HEK293 (cell line): ENCODE data around the gene UGT1A9.

Experiments
- CTCF ChIA-PET: fragments of 350-600 bp; formaldehyde crosslinking; extraction: SDS; loops from one replicate; lab custom pipeline; 2021; ENCODE audit warnings: antibody characterized with exemption; lab: Yijun Ruan, JAX
- POLR2A ChIA-PET: fragments of 300-600 bp; formaldehyde crosslinking; extraction: SDS; loops from one replicate; lab custom pipeline; 2020; ENCODE audit warnings: antibody characterized with exemption, inconsistent platforms; lab: Yijun Ruan, JAX
- H3K27ac ChIP-seq: fragments of 200-500 bp; sonication (Bioruptor generic); 2 replicates; pipeline ENCODE4 v1.5.1; 2014; ENCODE audit warnings: low read depth, low read length, control low read depth, inconsistent platforms; ENCODE audit errors: extremely low read depth
- H3K36me3 ChIP-seq, 2 experiments: fragments of 200-500 bp in 1 of 2; sonication (Bioruptor generic) in 1 of 2; 1 replicate in 1 of 2; 2 replicates in 1 of 2; pipeline ENCODE4 v1.5.1; 2014 to 2017; ENCODE audit warnings: inconsistent platforms in 2 of 2, low read length in 2 of 2; ENCODE audit not compliant: control insufficient read depth in 2 of 2, insufficient read depth in 1 of 2
- H3K4me1 ChIP-seq: fragments of 200-500 bp; sonication (Bioruptor generic); 2 replicates; pipeline ENCODE4 v1.5.1; 2014; ENCODE audit warnings: mild to moderate bottlenecking, low read length, inconsistent platforms; ENCODE audit not compliant: control insufficient read depth, insufficient read depth
- H3K4me3 ChIP-seq: 2 replicates; pipeline ENCODE4 v1.5.1; 2011; ENCODE audit warnings: low read depth, mild to moderate bottlenecking, control low read depth, low read length, moderate library complexity
- H3K9me3 ChIP-seq: fragments of 200-500 bp; sonication (Bioruptor generic); 2 replicates; pipeline ENCODE4 v1.5.1; 2014; ENCODE audit warnings: low read depth, low read length, inconsistent platforms; ENCODE audit not compliant: control insufficient read depth, insufficient read depth
- BCL11B ChIP-seq: fragments of 450-650 bp; formaldehyde crosslinking; IDR thresholded peaks from 2 replicates; pipeline ENCODE4 v1.5.1; 2016; ENCODE audit warnings: low read depth, missing biosample characterization, missing genetic modification characterization
- GLI4 ChIP-seq: fragments of 450-650 bp; formaldehyde crosslinking; IDR thresholded peaks from 2 replicates; pipeline ENCODE4 v1.5.1; 2016; ENCODE audit warnings: missing biosample characterization, missing genetic modification characterization
- SALL2 ChIP-seq: fragments of 450-650 bp; formaldehyde crosslinking; IDR thresholded peaks from 2 replicates; pipeline ENCODE4 v1.5.0; 2017; ENCODE audit warnings: missing biosample characterization, mild to moderate bottlenecking, missing genetic modification characterization, borderline replicate concordance
- SCRT2 ChIP-seq: fragments of 450-650 bp; formaldehyde crosslinking; IDR thresholded peaks from 2 replicates; pipeline ENCODE4 v1.5.1; 2016; ENCODE audit warnings: missing biosample characterization, missing genetic modification characterization
- YY1 ChIP-seq: fragments of 450-650 bp; formaldehyde crosslinking; IDR thresholded peaks from 2 replicates; pipeline ENCODE4 v1.5.1; 2018; ENCODE audit warnings: missing biosample characterization, missing genetic modification characterization
- ZNF155 ChIP-seq: fragments of 450-650 bp; formaldehyde crosslinking; IDR thresholded peaks from 2 replicates; pipeline ENCODE4 v1.5.1; 2016; ENCODE audit warnings: missing biosample characterization, missing genetic modification characterization
- ZNF175 ChIP-seq: fragments of 450-650 bp; formaldehyde crosslinking; IDR thresholded peaks from 2 replicates; pipeline ENCODE4 v1.5.1; 2016; ENCODE audit warnings: missing biosample characterization, missing genetic modification characterization
- ZNF184 ChIP-seq: fragments of 450-650 bp; IDR thresholded peaks from 2 replicates; pipeline ENCODE4 v1.5.1; 2018; ENCODE audit warnings: missing biosample characterization, mild to moderate bottlenecking, missing genetic modification characterization
- ZNF221 ChIP-seq: fragments of 450-650 bp; formaldehyde crosslinking; IDR thresholded peaks from 2 replicates; pipeline ENCODE4 v1.5.1; 2017; ENCODE audit warnings: missing biosample characterization, missing genetic modification characterization, borderline replicate concordance
- ZNF274 ChIP-seq, 2 experiments: fragments of 200-500 bp in 1 of 2; fragments of 450-650 bp in 1 of 2; sonication (Bioruptor generic) in 1 of 2; formaldehyde crosslinking in 1 of 2; IDR thresholded peaks; 2 replicates each; pipeline versions ENCODE4 v1.5.1 to v1.6.1; 2014 to 2016; ENCODE audit warnings: borderline replicate concordance in 1 of 2, inconsistent platforms in 1 of 2, low read length in 1 of 2, missing biosample characterization in 1 of 2, missing genetic modification characterization in 1 of 2
- ZNF311 ChIP-seq: fragments of 450-650 bp; formaldehyde crosslinking; IDR thresholded peaks from 2 replicates; pipeline ENCODE4 v1.5.1; 2017; ENCODE audit warnings: missing biosample characterization, missing genetic modification characterization, borderline replicate concordance
- ZNF404 ChIP-seq: fragments of 450-650 bp; formaldehyde crosslinking; IDR thresholded peaks from 2 replicates; pipeline ENCODE4 v1.5.1; 2017; ENCODE audit warnings: missing biosample characterization, missing genetic modification characterization
- ZNF558 ChIP-seq: fragments of 450-650 bp; formaldehyde crosslinking; IDR thresholded peaks from 2 replicates; pipeline ENCODE4 v1.5.1; 2016; ENCODE audit warnings: missing biosample characterization, missing genetic modification characterization
- ZNF623 ChIP-seq: fragments of 450-650 bp; formaldehyde crosslinking; IDR thresholded peaks from 2 replicates; pipeline ENCODE4 v1.5.1; 2016; ENCODE audit warnings: missing biosample characterization, missing genetic modification characterization
- ZNF626 ChIP-seq: fragments of 450-650 bp; sonication (Bioruptor Pico); formaldehyde crosslinking; IDR thresholded peaks from 2 replicates; pipeline ENCODE4 v1.5.1; 2018; ENCODE audit warnings: missing biosample characterization, missing genetic modification characterization, inconsistent platforms
- ZNF677 ChIP-seq: fragments of 450-650 bp; IDR thresholded peaks from 2 replicates; pipeline ENCODE4 v1.5.0; 2018; ENCODE audit warnings: missing biosample characterization, mild to moderate bottlenecking, missing genetic modification characterization, moderate library complexity
- ZNF747 ChIP-seq: fragments of 450-650 bp; formaldehyde crosslinking; IDR thresholded peaks from 2 replicates; pipeline ENCODE4 v1.5.1; 2016; ENCODE audit warnings: missing biosample characterization, missing genetic modification characterization
- ZNF768 ChIP-seq: fragments of 450-650 bp; formaldehyde crosslinking; IDR thresholded peaks from 2 replicates; pipeline ENCODE4 v1.5.1; 2018; ENCODE audit warnings: missing biosample characterization, mild to moderate bottlenecking, missing genetic modification characterization
- ZSCAN23 ChIP-seq: fragments of 450-650 bp; formaldehyde crosslinking; IDR thresholded peaks from 2 replicates; pipeline ENCODE4 v1.5.1; 2016; ENCODE audit warnings: missing biosample characterization, missing genetic modification characterization
- TF ChIP-seq, protein P1 (sequence below): fragments of 450-650 bp; formaldehyde crosslinking; conservative IDR thresholded peaks from 2 replicates; pipeline ENCODE4 v1.5.1; 2016; ENCODE audit warnings: low read depth, missing biosample characterization, missing genetic modification characterization
- TF ChIP-seq, protein P2 (sequence below): fragments of 450-650 bp; formaldehyde crosslinking; IDR thresholded peaks from 2 replicates; pipeline ENCODE4 v1.5.1; 2017; ENCODE audit warnings: missing biosample characterization, missing genetic modification characterization
- TF ChIP-seq, protein P3 (sequence below): fragments of 450-650 bp; formaldehyde crosslinking; IDR thresholded peaks from 2 replicates; pipeline ENCODE4 v1.5.1; 2016; ENCODE audit warnings: missing biosample characterization, missing genetic modification characterization
- TF ChIP-seq, protein P4 (sequence below): fragments of 450-650 bp; formaldehyde crosslinking; IDR thresholded peaks from 2 replicates; pipeline ENCODE4 v1.5.1; 2016; ENCODE audit warnings: missing biosample characterization, missing genetic modification characterization

UGT1A9 gene

GRCh38 chr2:233791151-233791882 lies 119.6 kb downstream of the UGT1A9 start (continued):
- TF ChIP-seq ZNF626 (tag by site-specific recombination), result no peak
- TF ChIP-seq, protein P1, sequence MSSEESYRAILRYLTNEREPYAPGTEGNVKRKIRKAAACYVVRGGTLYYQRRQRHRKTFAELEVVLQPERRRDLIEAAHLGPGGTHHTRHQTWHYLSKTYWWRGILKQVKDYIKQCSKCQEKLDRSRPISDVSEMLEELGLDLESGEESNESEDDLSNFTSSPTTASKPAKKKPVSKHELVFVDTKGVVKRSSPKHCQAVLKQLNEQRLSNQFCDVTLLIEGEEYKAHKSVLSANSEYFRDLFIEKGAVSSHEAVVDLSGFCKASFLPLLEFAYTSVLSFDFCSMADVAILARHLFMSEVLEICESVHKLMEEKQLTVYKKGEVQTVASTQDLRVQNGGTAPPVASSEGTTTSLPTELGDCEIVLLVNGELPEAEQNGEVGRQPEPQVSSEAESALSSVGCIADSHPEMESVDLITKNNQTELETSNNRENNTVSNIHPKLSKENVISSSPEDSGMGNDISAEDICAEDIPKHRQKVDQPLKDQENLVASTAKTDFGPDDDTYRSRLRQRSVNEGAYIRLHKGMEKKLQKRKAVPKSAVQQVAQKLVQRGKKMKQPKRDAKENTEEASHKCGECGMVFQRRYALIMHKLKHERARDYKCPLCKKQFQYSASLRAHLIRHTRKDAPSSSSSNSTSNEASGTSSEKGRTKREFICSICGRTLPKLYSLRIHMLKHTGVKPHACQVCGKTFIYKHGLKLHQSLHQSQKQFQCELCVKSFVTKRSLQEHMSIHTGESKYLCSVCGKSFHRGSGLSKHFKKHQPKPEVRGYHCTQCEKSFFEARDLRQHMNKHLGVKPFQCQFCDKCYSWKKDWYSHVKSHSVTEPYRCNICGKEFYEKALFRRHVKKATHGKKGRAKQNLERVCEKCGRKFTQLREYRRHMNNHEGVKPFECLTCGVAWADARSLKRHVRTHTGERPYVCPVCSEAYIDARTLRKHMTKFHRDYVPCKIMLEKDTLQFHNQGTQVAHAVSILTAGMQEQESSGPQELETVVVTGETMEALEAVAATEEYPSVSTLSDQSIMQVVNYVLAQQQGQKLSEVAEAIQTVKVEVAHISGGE, result no peak
- no peak for TF ChIP-seq ZSCAN23 (tag by site-specific recombination)
- TF ChIP-seq ZNF558 (tag by site-specific recombination), result no peak
- TF ChIP-seq ZNF623, result no peak

DNA sequence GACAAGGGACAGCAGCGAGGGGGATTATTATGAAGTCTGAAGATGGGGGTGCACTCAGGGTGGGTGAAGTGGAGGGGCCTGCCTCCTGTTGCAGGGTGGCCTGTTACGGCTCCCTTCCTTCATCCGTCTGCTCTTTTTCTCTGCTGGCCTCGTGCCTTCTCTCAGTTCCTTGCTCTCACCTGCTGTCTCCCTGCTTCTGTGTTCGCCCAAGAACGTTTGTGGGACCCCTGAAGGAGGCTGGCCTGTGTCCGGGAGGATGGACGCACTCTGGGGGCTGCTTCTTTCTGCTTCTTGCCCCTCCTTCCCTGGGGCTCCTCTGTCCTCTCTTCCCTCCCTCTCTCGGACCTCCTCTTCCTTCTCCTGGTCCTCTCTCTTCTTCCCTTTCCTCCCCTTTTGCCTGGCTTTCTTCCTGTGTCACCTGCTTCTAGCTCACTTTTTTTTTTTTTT lies 120.2 kb downstream of the UGT1A9 start:
- Histone ChIP-seq H3K9me3 (no peaks in the 10 kb centered on the region), H3K4me1 (no peaks in the 10 kb centered on the region), H3K4me3 (no peak overlapping the region), H3K27ac (no peak overlapping the region), H3K36me3 (no peaks in the 10 kb centered on the region)
- TF ChIP-seq ZNF677 (tag by site-specific recombination), result no peak
- no peak for TF ChIP-seq ZNF311 (tag by site-specific recombination)
- TF ChIP-seq SCRT2 (tag by site-specific recombination), result no peak
- TF ChIP-seq, protein P2, sequence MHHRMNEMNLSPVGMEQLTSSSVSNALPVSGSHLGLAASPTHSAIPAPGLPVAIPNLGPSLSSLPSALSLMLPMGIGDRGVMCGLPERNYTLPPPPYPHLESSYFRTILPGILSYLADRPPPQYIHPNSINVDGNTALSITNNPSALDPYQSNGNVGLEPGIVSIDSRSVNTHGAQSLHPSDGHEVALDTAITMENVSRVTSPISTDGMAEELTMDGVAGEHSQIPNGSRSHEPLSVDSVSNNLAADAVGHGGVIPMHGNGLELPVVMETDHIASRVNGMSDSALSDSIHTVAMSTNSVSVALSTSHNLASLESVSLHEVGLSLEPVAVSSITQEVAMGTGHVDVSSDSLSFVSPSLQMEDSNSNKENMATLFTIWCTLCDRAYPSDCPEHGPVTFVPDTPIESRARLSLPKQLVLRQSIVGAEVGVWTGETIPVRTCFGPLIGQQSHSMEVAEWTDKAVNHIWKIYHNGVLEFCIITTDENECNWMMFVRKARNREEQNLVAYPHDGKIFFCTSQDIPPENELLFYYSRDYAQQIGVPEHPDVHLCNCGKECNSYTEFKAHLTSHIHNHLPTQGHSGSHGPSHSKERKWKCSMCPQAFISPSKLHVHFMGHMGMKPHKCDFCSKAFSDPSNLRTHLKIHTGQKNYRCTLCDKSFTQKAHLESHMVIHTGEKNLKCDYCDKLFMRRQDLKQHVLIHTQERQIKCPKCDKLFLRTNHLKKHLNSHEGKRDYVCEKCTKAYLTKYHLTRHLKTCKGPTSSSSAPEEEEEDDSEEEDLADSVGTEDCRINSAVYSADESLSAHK (tag by site-specific recombination), result no peak
- no peak for TF ChIP-seq ZNF404 (tag by site-specific recombination)
- no peak for TF ChIP-seq SALL2 (tag by site-specific recombination)
- TF ChIP-seq, protein P3, sequence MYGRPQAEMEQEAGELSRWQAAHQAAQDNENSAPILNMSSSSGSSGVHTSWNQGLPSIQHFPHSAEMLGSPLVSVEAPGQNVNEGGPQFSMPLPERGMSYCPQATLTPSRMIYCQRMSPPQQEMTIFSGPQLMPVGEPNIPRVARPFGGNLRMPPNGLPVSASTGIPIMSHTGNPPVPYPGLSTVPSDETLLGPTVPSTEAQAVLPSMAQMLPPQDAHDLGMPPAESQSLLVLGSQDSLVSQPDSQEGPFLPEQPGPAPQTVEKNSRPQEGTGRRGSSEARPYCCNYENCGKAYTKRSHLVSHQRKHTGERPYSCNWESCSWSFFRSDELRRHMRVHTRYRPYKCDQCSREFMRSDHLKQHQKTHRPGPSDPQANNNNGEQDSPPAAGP (tag by site-specific recombination), result no peak
- no peak for TF ChIP-seq BCL11B (tag by site-specific recombination)
- no peak for TF ChIP-seq ZNF155 (tag by site-specific recombination)
- no peak for TF ChIP-seq GLI4
- no peak for TF ChIP-seq ZNF747 (tag by site-specific recombination)
- TF ChIP-seq, protein P4, sequence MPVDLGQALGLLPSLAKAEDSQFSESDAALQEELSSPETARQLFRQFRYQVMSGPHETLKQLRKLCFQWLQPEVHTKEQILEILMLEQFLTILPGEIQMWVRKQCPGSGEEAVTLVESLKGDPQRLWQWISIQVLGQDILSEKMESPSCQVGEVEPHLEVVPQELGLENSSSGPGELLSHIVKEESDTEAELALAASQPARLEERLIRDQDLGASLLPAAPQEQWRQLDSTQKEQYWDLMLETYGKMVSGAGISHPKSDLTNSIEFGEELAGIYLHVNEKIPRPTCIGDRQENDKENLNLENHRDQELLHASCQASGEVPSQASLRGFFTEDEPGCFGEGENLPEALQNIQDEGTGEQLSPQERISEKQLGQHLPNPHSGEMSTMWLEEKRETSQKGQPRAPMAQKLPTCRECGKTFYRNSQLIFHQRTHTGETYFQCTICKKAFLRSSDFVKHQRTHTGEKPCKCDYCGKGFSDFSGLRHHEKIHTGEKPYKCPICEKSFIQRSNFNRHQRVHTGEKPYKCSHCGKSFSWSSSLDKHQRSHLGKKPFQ, result no peak
- no peak for TF ChIP-seq ZNF175 (tag by site-specific recombination)
- TF ChIP-seq ZNF768 (tag by site-specific recombination), result no peak
- no peak for TF ChIP-seq ZNF184 (tag by site-specific recombination)
- TF ChIP-seq ZNF274 (IDR thresholded peaks at IDR 0.05; ENCODE audit: low read length), result no peak
- TF ChIP-seq ZNF274 (tag by site-specific recombination; IDR thresholded peaks at IDR 0.05; ENCODE audit: borderline replicate concordance), result no peak
- no peak for TF ChIP-seq ZNF221 (tag by site-specific recombination)
- TF ChIP-seq YY1, result no peak
- POLR2A ChIA-PET, result no interaction called here
- CTCF ChIA-PET, result no interaction called here
